HAP-1 (cell line): ENCODE data around the gene ME3.

Experiments
- DNase-seq, 2 experiments: peaks; one replicate each; pipeline ENCODE4 v3.0.0-alpha.2; 2016 to 2020; ENCODE audit warnings: low spot score in 2 of 2
- H3K27me3 ChIP-seq: fragments of 250-450 bp; sonication (Bioruptor Pico); 2 replicates; pipeline ENCODE4 v1.5.1; 2020; ENCODE audit warnings: low read depth, mild to moderate bottlenecking, moderate library complexity
- H3K36me3 ChIP-seq: fragments of 250-450 bp; sonication (Bioruptor Pico); replicated peaks from 2 replicates; pipeline ENCODE4 v1.5.1; 2020; ENCODE audit warnings: mild to moderate bottlenecking
- H3K4me1 ChIP-seq: fragments of 250-450 bp; sonication (Bioruptor Pico); 2 replicates; pipeline ENCODE4 v1.5.1; 2020; ENCODE audit warnings: mild to moderate bottlenecking
- H3K4me3 ChIP-seq: fragments of 250-450 bp; sonication (Bioruptor Pico); 2 replicates; pipeline ENCODE4 v1.5.1; 2020; ENCODE audit warnings: mild to moderate bottlenecking, moderate library complexity
- H3K9me3 ChIP-seq: fragments of 250-450 bp; sonication (Bioruptor Pico); 2 replicates; pipeline ENCODE4 v1.5.1; 2020; ENCODE audit warnings: mild to moderate bottlenecking, moderate library complexity
- in situ Hi-C: fragments of 300-500 bp; cut with MboI; formaldehyde crosslinking; loops from 3 replicates; pipeline ENCODE4 v1.14.3; 2020; ENCODE audit warnings: low sequenced_read_pairs, inconsistent platforms, mixed read lengths

Gene ME3

DNA sequence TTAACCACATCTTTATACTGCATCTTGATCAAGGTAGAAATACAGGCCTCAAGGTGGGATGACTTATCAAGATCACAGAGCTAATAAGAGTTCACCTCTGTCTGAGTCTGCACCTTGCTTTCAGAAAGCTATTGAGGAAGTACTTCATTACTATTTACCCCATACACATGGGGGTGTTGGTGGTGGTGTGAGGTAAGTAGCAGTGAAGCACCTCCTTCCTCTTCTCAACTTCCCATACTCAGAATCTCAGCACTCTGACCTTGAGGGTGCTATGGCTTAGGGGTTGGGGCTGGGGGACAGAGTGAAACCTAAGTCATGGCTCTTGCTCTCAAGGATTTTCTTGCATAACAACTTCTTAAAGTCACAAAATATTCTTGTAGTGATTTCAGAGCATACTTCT, 56.9 kb downstream of the ME3 start:
- H3K27me3 ChIP-seq = no peaks in the 10 kb centered on the region
- H3K4me3 ChIP-seq = no peak overlapping the region
- H3K36me3 ChIP-seq = no peaks in the 10 kb centered on the region
- no peaks in the 10 kb centered on the region for H3K9me3 ChIP-seq
- no peaks in the 10 kb centered on the region for H3K4me1 ChIP-seq
- no peak for DNase-seq
- in situ Hi-C loops = no loop called here

GRCh38 chr11:86610559-86611341, 61.7 kb downstream of the ME3 start:
- Histone ChIP-seq H3K9me3 (no peaks in the 10 kb centered on the region), H3K4me3 (no peak overlapping the region), H3K4me1 (no peaks in the 10 kb centered on the region), H3K36me3 (no peaks in the 10 kb centered on the region), H3K27me3 (no peaks in the 10 kb centered on the region)
- no peak for DNase-seq
- in situ Hi-C loops = no loop called here

DNA sequence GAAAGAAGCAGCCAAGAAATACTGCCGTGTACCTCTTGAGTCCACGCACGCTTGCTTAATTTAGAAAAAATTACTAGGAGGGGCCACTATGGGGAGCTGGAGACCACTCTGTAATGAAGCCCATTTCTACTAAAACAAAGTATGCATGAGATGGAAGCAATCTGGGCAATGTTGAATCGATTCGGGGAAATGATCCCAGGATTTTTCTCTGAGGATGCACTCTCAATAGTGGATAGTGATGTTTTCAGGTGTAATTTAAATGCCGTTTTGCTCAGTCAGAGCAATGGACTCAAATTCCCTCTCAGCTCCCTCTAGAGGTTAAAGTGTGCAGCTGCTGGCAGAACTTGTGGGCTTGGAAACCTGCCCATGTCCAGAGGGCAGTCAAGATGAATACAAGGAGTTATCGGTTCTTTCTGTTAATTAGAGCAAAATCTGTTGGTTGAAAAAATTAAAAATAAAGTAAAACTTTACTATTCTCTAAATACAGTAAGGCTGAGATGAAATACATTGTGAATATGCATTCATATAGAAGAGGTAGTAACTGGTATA, 64.1 kb downstream of the ME3 start:
- in situ Hi-C loops = no loop called here
- Histone ChIP-seq H3K4me1 (no peaks in the 10 kb centered on the region), H3K27me3 (no peaks in the 10 kb centered on the region), H3K4me3 (no peak overlapping the region), H3K36me3 (no peaks in the 10 kb centered on the region), H3K9me3 (no peaks in the 10 kb centered on the region)
- peak; percentile 64 to 68 for DNase-seq

DNA sequence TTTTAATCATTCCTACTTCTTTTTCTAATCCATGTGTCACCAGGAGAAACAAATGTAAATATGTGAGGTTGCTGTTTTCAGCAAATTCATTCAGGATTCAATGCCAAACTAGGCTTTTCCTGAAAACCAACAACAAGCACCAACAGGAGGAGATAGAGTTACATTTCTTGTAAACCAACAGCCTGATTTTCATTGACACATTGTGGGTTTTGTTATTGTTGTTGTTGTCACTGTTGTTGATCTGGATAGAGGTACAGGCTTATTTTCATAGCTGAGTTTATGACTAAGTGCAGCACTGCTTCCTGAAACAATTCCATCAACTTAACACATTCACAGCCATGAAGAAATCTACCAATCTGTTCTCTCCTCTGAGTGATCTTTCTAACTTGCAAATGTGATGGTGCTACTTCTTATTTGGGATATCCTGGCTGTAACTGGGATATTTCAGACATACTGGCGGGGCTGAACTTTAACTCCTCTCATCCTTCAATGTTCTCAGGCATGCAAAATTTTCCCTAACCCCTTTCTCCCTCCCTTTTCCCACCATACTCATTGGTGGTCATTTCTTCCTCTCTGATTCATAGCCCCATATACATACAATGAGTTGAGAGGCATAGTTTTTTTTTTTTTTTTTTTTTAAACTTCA, 65.5 kb downstream of the ME3 start:
- in situ Hi-C loops = no loop called here
- no peaks in the 10 kb centered on the region for H3K36me3 ChIP-seq
- no peak overlapping the region for H3K4me3 ChIP-seq
- H3K27me3 ChIP-seq = no peaks in the 10 kb centered on the region
- no peaks in the 10 kb centered on the region for H3K9me3 ChIP-seq
- H3K4me1 ChIP-seq = no peaks in the 10 kb centered on the region
- DNase-seq = no peak

DNA sequence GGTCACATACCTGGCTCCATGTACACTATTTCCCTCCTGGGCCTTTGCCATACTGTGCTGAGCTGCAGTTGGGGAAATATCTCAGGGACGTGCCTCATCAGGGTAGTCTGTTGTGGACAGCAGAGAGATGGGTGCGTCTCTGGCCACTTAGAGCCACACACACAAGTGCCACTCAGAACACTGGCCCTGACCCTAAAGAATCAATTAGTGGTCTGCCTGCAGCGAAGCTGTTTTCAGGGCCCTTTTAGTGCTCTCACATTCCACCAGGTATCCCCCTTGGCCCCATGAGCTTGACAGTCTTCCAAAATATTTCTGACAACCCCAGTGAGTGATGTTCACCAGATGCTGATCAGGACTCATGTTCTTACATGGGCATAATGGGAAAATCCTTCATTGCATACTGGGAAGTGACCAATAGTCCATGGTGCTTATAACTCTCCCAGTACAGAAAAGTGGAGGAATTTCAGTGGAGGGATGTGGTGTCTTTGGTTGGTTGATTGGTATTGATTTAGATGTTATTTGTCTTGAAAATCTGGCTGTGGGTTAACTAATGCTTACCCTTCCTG, 66.1 kb downstream of the ME3 start:
- no peaks in the 10 kb centered on the region for H3K36me3 ChIP-seq
- no peak for DNase-seq
- in situ Hi-C loops = no loop called here
- H3K27me3 ChIP-seq = no peaks in the 10 kb centered on the region
- no peak overlapping the region for H3K4me3 ChIP-seq
- no peaks in the 10 kb centered on the region for H3K9me3 ChIP-seq
- H3K4me1 ChIP-seq = no peaks in the 10 kb centered on the region

GRCh38 chr11:86596861-86597586, 75.4 kb downstream of the ME3 start:
- Histone ChIP-seq H3K4me1 (no peaks in the 10 kb centered on the region; the same call in 1 of the 2 replicates), H3K36me3 (no peaks in the 10 kb centered on the region), H3K27me3 (no peaks in the 10 kb centered on the region), H3K9me3 (no peaks in the 10 kb centered on the region), H3K4me3 (no peak overlapping the region)
- in situ Hi-C loops = no loop called here
- no peak for DNase-seq

DNA sequence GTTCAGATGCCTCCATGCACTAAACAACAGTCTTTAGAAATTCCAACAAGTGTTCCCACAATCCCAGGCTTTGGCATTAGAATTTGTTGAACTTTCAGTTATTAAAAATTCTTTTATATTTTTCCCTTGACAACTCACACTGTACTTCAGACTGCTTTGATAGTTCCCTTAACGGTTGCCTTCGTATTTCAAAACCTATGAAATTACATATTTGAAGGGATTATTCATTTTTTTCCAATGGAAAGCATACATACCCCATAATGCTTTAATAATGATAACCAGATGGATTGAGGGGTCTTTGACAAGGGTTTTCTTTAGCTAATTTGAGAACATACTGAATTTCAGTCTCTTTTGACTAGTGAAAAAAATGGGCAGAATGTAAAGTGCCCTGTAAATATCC, 76.5 kb downstream of the ME3 start:
- Histone ChIP-seq H3K9me3 (no peaks in the 10 kb centered on the region), H3K27me3 (no peaks in the 10 kb centered on the region), H3K36me3 (no peaks in the 10 kb centered on the region), H3K4me1 (no peaks in the 10 kb centered on the region; the same call in 1 of the 2 replicates), H3K4me3 (no peak overlapping the region)
- no peak for DNase-seq
- in situ Hi-C loops = no loop called here

DNA sequence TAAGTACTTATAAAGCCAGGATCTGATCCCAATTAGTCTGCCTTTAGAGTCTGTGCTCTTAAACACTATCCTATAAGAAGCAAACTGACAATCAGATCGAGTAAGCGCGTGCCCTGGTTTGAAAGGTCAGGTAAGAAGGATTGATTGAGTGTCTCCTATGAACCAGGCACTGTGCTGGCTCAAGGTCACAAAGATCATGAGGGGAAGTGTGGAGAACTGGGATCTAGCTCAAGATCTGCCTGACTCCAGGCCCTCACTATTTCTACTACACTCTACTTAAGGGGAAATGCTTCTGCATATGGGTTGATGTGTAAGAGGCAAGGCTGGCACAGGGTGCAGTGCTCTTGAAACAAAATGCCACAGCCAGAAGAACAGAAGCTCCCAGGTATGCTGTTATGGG, 77.0 kb downstream of the ME3 start:
- H3K4me3 ChIP-seq = no peak overlapping the region

DNA sequence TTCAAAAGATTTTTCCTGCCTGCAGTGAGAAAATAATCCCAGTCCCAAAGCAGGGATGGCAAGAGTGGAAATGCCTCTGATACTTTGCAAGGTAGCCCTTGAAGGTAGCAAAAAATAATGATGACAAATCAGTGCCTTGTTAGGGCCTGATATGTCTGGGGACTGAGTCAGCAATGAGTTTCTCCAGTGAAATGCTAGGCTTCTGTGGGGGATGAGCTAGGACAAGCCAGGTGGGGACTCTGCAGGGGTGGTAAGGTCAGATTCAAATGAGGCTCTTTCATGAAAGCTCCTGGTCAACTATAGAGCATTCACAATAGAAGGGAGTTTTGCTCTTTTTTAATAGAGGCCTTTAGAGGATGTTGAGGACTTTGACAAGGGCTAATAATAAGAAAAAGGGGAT, 77.7 kb downstream of the ME3 start:
- Histone ChIP-seq H3K36me3 (no peaks in the 10 kb centered on the region), H3K9me3 (no peaks in the 10 kb centered on the region), H3K4me1 (no peaks in the 10 kb centered on the region; the same call in 1 of the 2 replicates), H3K27me3 (no peaks in the 10 kb centered on the region), H3K4me3 (no peak overlapping the region)
- in situ Hi-C loops = no loop called here
- no peak for DNase-seq

More for the DNA sequence above, 77.0 kb downstream of the ME3 start:
- H3K27me3 ChIP-seq = no peaks in the 10 kb centered on the region
- no peaks in the 10 kb centered on the region; the same call in 1 of the 2 replicates for H3K4me1 ChIP-seq
- no peaks in the 10 kb centered on the region for H3K9me3 ChIP-seq
- no peak for DNase-seq
- in situ Hi-C loops = no loop called here
- H3K36me3 ChIP-seq = no peaks in the 10 kb centered on the region

DNA sequence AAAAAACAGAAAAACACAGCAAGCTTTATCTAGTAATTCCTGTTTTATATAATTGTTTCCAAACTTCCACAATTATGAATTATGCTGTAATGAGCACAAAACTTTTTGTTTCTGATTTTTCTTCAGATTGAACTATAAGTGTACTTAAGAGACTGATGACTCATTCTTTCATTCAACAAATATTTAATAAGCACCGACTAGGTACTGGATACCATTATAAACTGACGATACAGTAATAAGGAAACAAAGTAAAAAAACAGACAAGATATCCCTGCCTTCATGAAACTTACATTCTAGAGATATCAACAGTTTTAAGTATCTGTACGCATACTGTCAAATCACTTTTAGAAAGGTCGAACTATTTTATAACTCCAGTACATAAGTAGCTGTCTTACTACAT, 78.6 kb downstream of the ME3 start:
- H3K36me3 ChIP-seq = no peaks in the 10 kb centered on the region
- H3K4me3 ChIP-seq = no peak overlapping the region
- no peak for DNase-seq
- no peaks in the 10 kb centered on the region for H3K9me3 ChIP-seq
- in situ Hi-C loops = no loop called here
- no peaks in the 10 kb centered on the region for H3K27me3 ChIP-seq
- no peaks in the 10 kb centered on the region; the same call in 1 of the 2 replicates for H3K4me1 ChIP-seq

- Histone ChIP-seq H3K36me3 (no peaks in the 10 kb centered on the region), H3K4me1 (no peaks in the 10 kb centered on the region; the same call in 1 of the 2 replicates), H3K4me3 (no peak overlapping the region), H3K9me3 (no peaks in the 10 kb centered on the region), H3K27me3 (no peaks in the 10 kb centered on the region)
- DNase-seq = peak; percentile 27 to 68
- in situ Hi-C loops = no loop called here
Observed at GRCh38 chr11:86592659-86593451, 79.6 kb downstream of the ME3 start.

- H3K4me1 ChIP-seq = no peaks in the 10 kb centered on the region; the same call in 1 of the 2 replicates
- H3K27me3 ChIP-seq = no peaks in the 10 kb centered on the region
- in situ Hi-C loops = no loop called here
- H3K4me3 ChIP-seq = no peak overlapping the region
- no peaks in the 10 kb centered on the region for H3K36me3 ChIP-seq
- DNase-seq = no peak
- H3K9me3 ChIP-seq = no peaks in the 10 kb centered on the region
Observed at GRCh38 chr11:86592047-86592591, 80.3 kb downstream of the ME3 start.

DNA sequence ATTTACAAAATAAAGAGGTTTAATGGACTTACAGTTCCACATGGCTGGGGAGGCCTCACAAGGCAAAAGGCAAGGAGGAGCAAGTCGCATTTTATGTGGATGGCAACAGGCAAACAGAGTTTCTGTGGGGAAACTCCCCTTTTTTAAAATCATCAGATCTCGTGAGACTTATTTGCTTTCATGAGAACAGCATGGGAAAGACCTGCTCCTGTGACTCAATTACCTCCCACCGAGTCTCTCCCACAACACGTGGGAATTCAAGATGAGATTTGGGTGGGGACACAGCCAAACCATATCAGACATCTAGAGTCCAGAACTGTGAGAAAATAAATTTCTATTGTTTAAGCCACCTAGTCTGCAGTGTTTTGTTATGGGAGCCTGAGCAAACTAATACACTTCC, 80.8 kb downstream of the ME3 start:
- no peak for DNase-seq
- no peaks in the 10 kb centered on the region for H3K9me3 ChIP-seq
- no peaks in the 10 kb centered on the region for H3K27me3 ChIP-seq
- H3K4me1 ChIP-seq = no peaks in the 10 kb centered on the region; the same call in 1 of the 2 replicates
- no peaks in the 10 kb centered on the region for H3K36me3 ChIP-seq
- in situ Hi-C loops = no loop called here
- no peak overlapping the region for H3K4me3 ChIP-seq
